WTC11 (cell line): ENCODE data around the gene RAB13. TPM values are rescaled to one million over a fixed set of nuclear protein-coding genes. Genes with fewer than 3 reads are reported as not detected.
A peak's percentile ranks its signal among the peaks of the same experiment; 100 is the strongest.

ENCODE experiments used
- ATAC-seq: fragments of 200-7000 bp; cut with Tn5 transposase; 2 replicates; pipeline ENCODE4 v1.10.0; 2021; ENCODE audit warnings: mild to moderate bottlenecking, moderate library complexity
- CTCF ChIA-PET: fragments of 300-600 bp; sonication (Branson Sonifier 250); formaldehyde crosslinking; loops from one replicate; lab custom pipeline; 2021; ENCODE audit warnings: antibody characterized with exemption; lab: Charles Lee
- POLR2A ChIA-PET: fragments of 350-600 bp; sonication (Branson Sonifier 250); formaldehyde crosslinking; loops from one replicate; lab custom pipeline; 2021; ENCODE audit warnings: antibody characterized with exemption; lab: Charles Lee
- DNase-seq: peaks from one replicate; pipeline ENCODE4 v3.0.0; 2021; ENCODE audit warnings: low spot score
- H3K27ac Mint-ChIP-seq: 2 replicates; pipeline ENCODE4 v1.8.0; 2021; ENCODE audit warnings: mixed read lengths
- H3K27me3 Mint-ChIP-seq: 2 replicates; pipeline ENCODE4 v1.8.0; 2021; ENCODE audit warnings: low read depth, mild to moderate bottlenecking, moderate library complexity, mixed read lengths
- H3K36me3 Mint-ChIP-seq: 2 replicates; pipeline ENCODE4 v1.8.0; 2021; ENCODE audit warnings: mixed read lengths
- H3K4me1 Mint-ChIP-seq: 2 replicates; pipeline ENCODE4 v1.8.0; 2022; ENCODE audit warnings: mixed read lengths
- H3K4me3 Mint-ChIP-seq: 2 replicates; pipeline ENCODE4 v1.8.0; 2021; ENCODE audit warnings: mild to moderate bottlenecking, moderate library complexity, mixed read lengths
- H3K9me3 Mint-ChIP-seq: 2 replicates; pipeline ENCODE4 v1.8.0; 2021; ENCODE audit warnings: mixed read lengths
- CBFB ChIP-seq: sonication (generic); formaldehyde crosslinking; IDR thresholded peaks from 2 replicates; pipeline ENCODE4 v1.8.1; 2022; ENCODE audit warnings: mild to moderate bottlenecking, low read depth, missing genetic modification reagents
- E2F5 ChIP-seq: sonication (generic); formaldehyde crosslinking; IDR thresholded peaks from 2 replicates; pipeline ENCODE4 v1.8.1; 2022; ENCODE audit warnings: mild to moderate bottlenecking, moderate library complexity, missing genetic modification reagents
- EMX1 ChIP-seq: fragments of 250-450 bp; sonication (Bioruptor Pico); IDR thresholded peaks from 2 replicates; pipeline ENCODE4 v1.8.0; 2021; ENCODE audit warnings: mild to moderate bottlenecking
- GABPB1 ChIP-seq: sonication (generic); formaldehyde crosslinking; IDR thresholded peaks from 2 replicates; pipeline ENCODE4 v1.8.1; 2023; ENCODE audit warnings: mild to moderate bottlenecking, missing genetic modification reagents
- HMGXB4 ChIP-seq: sonication (generic); formaldehyde crosslinking; IDR thresholded peaks from 2 replicates; pipeline ENCODE4 v1.8.1; 2023; ENCODE audit warnings: mild to moderate bottlenecking, moderate library complexity, missing genetic modification reagents
- IRF2 ChIP-seq: sonication (generic); formaldehyde crosslinking; IDR thresholded peaks from 2 replicates; pipeline ENCODE4 v1.8.0; 2022; ENCODE audit warnings: low read depth, missing genetic modification reagents, borderline replicate concordance
- MLX ChIP-seq: sonication (generic); formaldehyde crosslinking; IDR thresholded peaks from 2 replicates; pipeline ENCODE4 v1.8.1; 2023; ENCODE audit warnings: mild to moderate bottlenecking, missing genetic modification reagents, moderate library complexity
- RELA ChIP-seq: sonication (generic); formaldehyde crosslinking; IDR thresholded peaks from 2 replicates; pipeline ENCODE4 v1.8.1; 2022; ENCODE audit warnings: missing genetic modification reagents, mild to moderate bottlenecking, borderline replicate concordance
- ZNF281 ChIP-seq: sonication (generic); formaldehyde crosslinking; IDR thresholded peaks from 2 replicates; pipeline ENCODE4 v1.8.0; 2023; ENCODE audit warnings: mild to moderate bottlenecking, missing genetic modification reagents
- ZNF317 ChIP-seq: sonication (generic); formaldehyde crosslinking; IDR thresholded peaks from 2 replicates; pipeline ENCODE4 v1.8.1; 2023; ENCODE audit warnings: low read depth, mild to moderate bottlenecking, moderate library complexity, missing genetic modification reagents, borderline replicate concordance
- ZSCAN18 ChIP-seq: fragments of 250-450 bp; sonication (Bioruptor Pico); IDR thresholded peaks from 2 replicates; pipeline ENCODE4 v2.1.2; 2022; ENCODE audit warnings: mild to moderate bottlenecking, moderate library complexity
- total RNA-seq: library from RNA; stranded (reverse); gene quantifications from 3 replicates; pipeline ENCODE4 v1.2.3, GENCODE V29; 2021
- TF ChIP-seq, protein P1 (sequence below): fragments of 250-450 bp; sonication (Bioruptor Pico); IDR thresholded peaks from 2 replicates; pipeline ENCODE4 v1.9.0; 2021; ENCODE audit warnings: mild to moderate bottlenecking, borderline replicate concordance

The RAB13 gene
- total RNA-seq, 1 experiment from 2014 or later = 126 TPM

- POLR2A ChIA-PET = interaction anchor here (0.5 to 2.7 kb wide), 3 partner anchors 13 to 32 kb away, joined by 3 to 6 read pairs (median 5); partner anchors contain the start of genes CREB3L4 and GATAD2B
- no peak overlapping the region for H3K27ac Mint-ChIP-seq
- CTCF ChIA-PET = interaction anchor here (2.8 kb wide), 1 partner anchor 8 kb away, joined by 15 read pairs; the partner anchor contains the start of gene DENND4B
- peaks cover 36% of the 10 kb centered on the region for H3K36me3 Mint-ChIP-seq
- H3K4me3 Mint-ChIP-seq = no peak overlapping the region
- TF ChIP-seq HMGXB4 (CRISPR knock-in tag) (no peak), EMX1 (CRISPR knock-in tag) (no peak), CBFB (no peak), MLX (CRISPR knock-in tag) (no peak), IRF2 (CRISPR knock-in tag) (no peak), ZSCAN18 (CRISPR knock-in tag) (no peak), ZNF317 (CRISPR knock-in tag) (no peak)
- ATAC-seq (no peak), DNase-seq (no peak)
- peaks cover 25% of the 10 kb centered on the region for H3K4me1 Mint-ChIP-seq
- H3K27me3 Mint-ChIP-seq = no peaks in the 10 kb centered on the region
- no peaks in the 10 kb centered on the region for H3K9me3 Mint-ChIP-seq
Measured at GRCh38 chr1:153954826-153955225, 31.3 kb downstream of the RAB13 start.

DNA sequence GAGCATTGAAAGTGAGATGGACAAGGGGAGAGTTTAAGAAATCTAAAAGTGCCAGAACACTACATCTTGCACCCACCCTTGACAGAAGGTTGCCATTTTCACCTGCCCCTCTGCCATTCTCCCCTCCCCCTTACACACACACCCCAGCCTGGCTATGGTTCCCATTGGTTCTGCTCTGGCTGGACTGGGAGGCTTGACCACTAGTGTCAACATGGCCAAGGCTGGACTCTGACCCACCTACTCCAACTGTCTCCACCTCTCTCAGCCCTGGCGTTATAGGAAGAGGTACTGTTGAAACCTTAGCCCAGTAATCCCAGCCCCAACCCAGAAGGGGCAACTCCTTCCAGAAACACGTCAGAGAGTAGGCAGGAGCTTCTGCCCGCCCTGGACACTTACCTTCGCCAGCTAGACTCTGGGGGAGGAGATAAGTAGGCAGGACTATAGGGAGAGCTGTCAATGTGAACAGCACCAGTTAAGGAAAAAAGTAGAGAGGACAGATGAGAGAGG is 32.2 kb downstream of the RAB13 start:
- ChIA-PET CTCF (interaction anchor here (2.8 kb wide), 1 partner anchor 8 kb away, joined by 15 read pairs; the partner anchor contains the start of gene DENND4B), POLR2A (interaction anchor here (0.5 to 2.7 kb wide), 4 partner anchors 9 to 31 kb away, joined by 3 to 6 read pairs (median 3); partner anchors contain the start of genes CREB3L4, GATAD2B and SLC39A1)
- no peaks in the 10 kb centered on the region for H3K9me3 Mint-ChIP-seq
- peak overlapping the region; percentile 32; the same call in 1 of the 2 replicates for H3K27ac Mint-ChIP-seq
- H3K36me3 Mint-ChIP-seq = peaks cover 30% of the 10 kb centered on the region
- peaks cover 17% of the 10 kb centered on the region for H3K4me1 Mint-ChIP-seq
- DNase-seq (no peak), ATAC-seq (no peak)
- no peak overlapping the region for H3K4me3 Mint-ChIP-seq
- 0 out of 2 replicates have a peak, but pooled peaks have one; percentile 19 for TF ChIP-seq GABPB1 (CRISPR knock-in tag)
- TF ChIP-seq, protein P1, sequence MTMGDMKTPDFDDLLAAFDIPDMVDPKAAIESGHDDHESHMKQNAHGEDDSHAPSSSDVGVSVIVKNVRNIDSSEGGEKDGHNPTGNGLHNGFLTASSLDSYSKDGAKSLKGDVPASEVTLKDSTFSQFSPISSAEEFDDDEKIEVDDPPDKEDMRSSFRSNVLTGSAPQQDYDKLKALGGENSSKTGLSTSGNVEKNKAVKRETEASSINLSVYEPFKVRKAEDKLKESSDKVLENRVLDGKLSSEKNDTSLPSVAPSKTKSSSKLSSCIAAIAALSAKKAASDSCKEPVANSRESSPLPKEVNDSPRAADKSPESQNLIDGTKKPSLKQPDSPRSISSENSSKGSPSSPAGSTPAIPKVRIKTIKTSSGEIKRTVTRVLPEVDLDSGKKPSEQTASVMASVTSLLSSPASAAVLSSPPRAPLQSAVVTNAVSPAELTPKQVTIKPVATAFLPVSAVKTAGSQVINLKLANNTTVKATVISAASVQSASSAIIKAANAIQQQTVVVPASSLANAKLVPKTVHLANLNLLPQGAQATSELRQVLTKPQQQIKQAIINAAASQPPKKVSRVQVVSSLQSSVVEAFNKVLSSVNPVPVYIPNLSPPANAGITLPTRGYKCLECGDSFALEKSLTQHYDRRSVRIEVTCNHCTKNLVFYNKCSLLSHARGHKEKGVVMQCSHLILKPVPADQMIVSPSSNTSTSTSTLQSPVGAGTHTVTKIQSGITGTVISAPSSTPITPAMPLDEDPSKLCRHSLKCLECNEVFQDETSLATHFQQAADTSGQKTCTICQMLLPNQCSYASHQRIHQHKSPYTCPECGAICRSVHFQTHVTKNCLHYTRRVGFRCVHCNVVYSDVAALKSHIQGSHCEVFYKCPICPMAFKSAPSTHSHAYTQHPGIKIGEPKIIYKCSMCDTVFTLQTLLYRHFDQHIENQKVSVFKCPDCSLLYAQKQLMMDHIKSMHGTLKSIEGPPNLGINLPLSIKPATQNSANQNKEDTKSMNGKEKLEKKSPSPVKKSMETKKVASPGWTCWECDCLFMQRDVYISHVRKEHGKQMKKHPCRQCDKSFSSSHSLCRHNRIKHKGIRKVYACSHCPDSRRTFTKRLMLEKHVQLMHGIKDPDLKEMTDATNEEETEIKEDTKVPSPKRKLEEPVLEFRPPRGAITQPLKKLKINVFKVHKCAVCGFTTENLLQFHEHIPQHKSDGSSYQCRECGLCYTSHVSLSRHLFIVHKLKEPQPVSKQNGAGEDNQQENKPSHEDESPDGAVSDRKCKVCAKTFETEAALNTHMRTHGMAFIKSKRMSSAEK = no peak
- H3K27me3 Mint-ChIP-seq = no peaks in the 10 kb centered on the region

- Mint-ChIP-seq H3K4me1 (peaks cover 12% of the 10 kb centered on the region), H3K36me3 (peaks cover 38% of the 10 kb centered on the region), H3K9me3 (no peaks in the 10 kb centered on the region), H3K4me3 (no peak overlapping the region), H3K27me3 (no peaks in the 10 kb centered on the region), H3K27ac (no peak overlapping the region)
- CTCF ChIA-PET = no interaction called here
- no peak for ATAC-seq
- POLR2A ChIA-PET = no interaction called here
- no peak for DNase-seq
- TF ChIP-seq HMGXB4 (CRISPR knock-in tag) (no peak), ZNF281 (CRISPR knock-in tag) (no peak), E2F5 (CRISPR knock-in tag) (no peak), RELA (CRISPR knock-in tag) (no peak)
Measured at GRCh38 chr1:153951801-153952200, 34.3 kb downstream of the RAB13 start.
